ENCODE measurements around the gene WDR37.
"Not testable (repeated sequence)": the region's sequence is repeated elsewhere in the genome, so short reads cannot be mapped to it uniquely, and the experiment has no call there.

WDR37 gene

GRCh38 chr10:1149793-1150637 is 93.8 kb downstream of the WDR37 start:
- no peak for DNase-seq (ENCODE audit: low read depth in 2 of 2, low spot score in 1 of 2)

GRCh38 chr10:1150638-1150955 is 94.4 kb downstream of the WDR37 start:
- no peak for DNase-seq (ENCODE audit: low read depth in 2 of 2, low spot score in 1 of 2)

- DNase-seq (ENCODE audit: low read depth in 2 of 2, low spot score in 1 of 2): no peak
Observed at GRCh38 chr10:1151076-1152033, 95.2 kb downstream of the WDR37 start.

GRCh38 chr10:1152386-1153250 is 96.4 kb downstream of the WDR37 start:
- DNase-seq (ENCODE audit: low read depth in 2 of 2, low spot score in 1 of 2): no peak

- no peak for DNase-seq (ENCODE audit: low read depth in 2 of 2, low spot score in 1 of 2)
Observed at GRCh38 chr10:1153251-1153763, 97.1 kb downstream of the WDR37 start.

GRCh38 chr10:1153805-1154351 is 97.7 kb downstream of the WDR37 start:
- DNase-seq (ENCODE audit: low read depth in 2 of 2, low spot score in 1 of 2): no peak

GRCh38 chr10:1154531-1155295 is 98.5 kb downstream of the WDR37 start:
- DNase-seq (ENCODE audit: low read depth in 2 of 2, low spot score in 1 of 2): no peak

GRCh38 chr10:1155791-1156615 is 99.8 kb downstream of the WDR37 start:
- DNase-seq (ENCODE audit: low read depth in 2 of 2, low spot score in 1 of 2): no peak

GRCh38 chr10:1156616-1156886 is 100.4 kb downstream of the WDR37 start:
- DNase-seq (ENCODE audit: low read depth in 2 of 2, low spot score in 1 of 2): no peak

- DNase-seq (ENCODE audit: low read depth in 2 of 2, low spot score in 1 of 2): no peak
Observed at GRCh38 chr10:1156921-1157614, 100.9 kb downstream of the WDR37 start.

GRCh38 chr10:1157615-1157933 is 101.4 kb downstream of the WDR37 start:
- no peak for DNase-seq (ENCODE audit: low read depth in 2 of 2, low spot score in 1 of 2)

- DNase-seq (ENCODE audit: low read depth in 2 of 2, low spot score in 1 of 2): no peak
Observed at GRCh38 chr10:1158066-1158465, 101.9 kb downstream of the WDR37 start.

- DNase-seq (ENCODE audit: low read depth in 2 of 2, low spot score in 1 of 2): not testable (repeated sequence)
Observed at GRCh38 chr10:1158536-1158935, 102.4 kb downstream of the WDR37 start.

GRCh38 chr10:1159131-1160061 is 103.2 kb downstream of the WDR37 start:
- DNase-seq (ENCODE audit: low read depth in 2 of 2, low spot score in 1 of 2): no peak

- DNase-seq (ENCODE audit: low read depth in 2 of 2, low spot score in 1 of 2): no peak
Observed at GRCh38 chr10:1160561-1161314, 104.6 kb downstream of the WDR37 start.

GRCh38 chr10:1161315-1161673 is 105.1 kb downstream of the WDR37 start:
- not testable (repeated sequence) for DNase-seq (ENCODE audit: low read depth in 2 of 2, low spot score in 1 of 2)
